B cell (primary cell): ENCODE measurements around the gene SLCO2B1. TPM values are rescaled to one million over a fixed set of nuclear protein-coding genes. Genes with fewer than 3 reads are reported as not detected.

Experiments used
- ATAC-seq: fragments of 200-7000 bp; cut with Tn5 transposase; one replicate; pipeline ENCODE4 v1.10.0; 2021; ENCODE audit warnings: low read depth, mild to moderate bottlenecking, moderate number of reproducible peaks, moderate library complexity
- CTCF ChIA-PET: fragments of 350-600 bp; sonication (Branson Sonifier 250); formaldehyde crosslinking; loops from one replicate; lab custom pipeline; 2021; ENCODE audit warnings: antibody characterized with exemption, inconsistent platforms; lab: Charles Lee
- POLR2A ChIA-PET: fragments of 350-600 bp; sonication (Branson Sonifier 250); formaldehyde crosslinking; loops from one replicate; lab custom pipeline; 2021; ENCODE audit warnings: antibody characterized with exemption; lab: Charles Lee
- DNase-seq: peaks from one replicate; pipeline ENCODE4 v3.0.0; 2013
- H2AFZ ChIP-seq: 2 replicates; pipeline ENCODE4 v1.6.1; 2012; ENCODE audit warnings: mild to moderate bottlenecking, low read depth, low read length; ENCODE audit not compliant: insufficient read depth, poor library complexity, severe bottlenecking
- H3K27ac ChIP-seq, 2 donors: 1 replicate in 1 of 2; 2 replicates in 1 of 2; pipeline ENCODE4 v1.5.1; 2012 to 2013; ENCODE audit warnings: low read length in 2 of 2, mild to moderate bottlenecking in 2 of 2, moderate library complexity in 1 of 2
- H3K27me3 ChIP-seq, 4 experiments: fragments of 200-600 bp in 1 of 4; sonication (generic) in 1 of 4; replicated peaks in 1 of 4; 1 replicate in 2 of 4; 2 replicates in 2 of 4; pipeline versions ENCODE4 v1.6.1 to v1.7.0; 2013 to 2016; ENCODE audit warnings: low read length in 3 of 4, mild to moderate bottlenecking in 2 of 4, mixed read lengths in 1 of 4, moderate library complexity in 1 of 4; ENCODE audit not compliant: insufficient read depth in 4 of 4, control insufficient read depth in 3 of 4; ENCODE audit errors: control extremely low read depth in 1 of 4
- H3K36me3 ChIP-seq, 2 experiments: replicated peaks in 1 of 2; 1 replicate in 1 of 2; 2 replicates in 1 of 2; pipeline versions ENCODE4 v1.6.1 to v1.7.1; 2013; ENCODE audit warnings: low read length in 1 of 2; ENCODE audit not compliant: insufficient read depth in 2 of 2, control insufficient read depth in 1 of 2; ENCODE audit errors: control extremely low read depth in 1 of 2, extremely low read depth in 1 of 2
- H3K4me1 ChIP-seq, 2 donors: fragments of 200-600 bp in 1 of 2; sonication (generic) in 1 of 2; 1 replicate in 1 of 2; 2 replicates in 1 of 2; pipeline versions ENCODE4 v1.5.1 to v1.6.1; 2013 to 2017; ENCODE audit warnings: low read length in 2 of 2; ENCODE audit not compliant: control insufficient read depth in 2 of 2, insufficient read depth in 2 of 2
- H3K4me2 ChIP-seq: replicated peaks from 2 replicates; pipeline ENCODE3; 2012; ENCODE audit warnings: mild to moderate bottlenecking, low read depth, low read length; ENCODE audit not compliant: poor library complexity, severe bottlenecking
- H3K4me3 ChIP-seq, 5 experiments: fragments of 200-600 bp in 1 of 5; sonication (generic) in 1 of 5; 1 replicate in 3 of 5; 2 replicates in 2 of 5; pipeline versions ENCODE4 v1.5.1 to v1.7.0; 2011 to 2016; ENCODE audit warnings: low read length in 4 of 5, mild to moderate bottlenecking in 4 of 5, low read depth in 2 of 5, control low read depth in 1 of 5, moderate library complexity in 1 of 5; ENCODE audit not compliant: insufficient read depth in 1 of 5; ENCODE audit errors: control extremely low read depth in 1 of 5, extremely low read depth in 1 of 5
- H3K79me2 ChIP-seq: fragments of 200-600 bp; sonication (generic); one replicate; pipeline ENCODE4 v1.6.0; 2016; ENCODE audit warnings: low read length; ENCODE audit not compliant: control insufficient read depth, insufficient read depth
- H3K9ac ChIP-seq: fragments of 200-600 bp; sonication (generic); 2 replicates; pipeline ENCODE4 v1.6.1; 2017; ENCODE audit warnings: mild to moderate bottlenecking, low read length, moderate library complexity
- H3K9me3 ChIP-seq, 3 donors: one replicate each; pipeline versions ENCODE4 v1.6.1 to v1.7.1; 2013; ENCODE audit warnings: low read length in 2 of 3; ENCODE audit not compliant: control insufficient read depth in 2 of 3, insufficient read depth in 1 of 3; ENCODE audit errors: control extremely low read depth in 1 of 3
- H4K20me1 ChIP-seq: 2 replicates; pipeline ENCODE4 v1.6.0; 2012; ENCODE audit warnings: mild to moderate bottlenecking, low read length; ENCODE audit not compliant: insufficient read depth, control insufficient read depth, poor library complexity, severe bottlenecking
- H3K27ac Mint-ChIP-seq: one replicate; pipeline ENCODE4 v1.8.0; 2021; ENCODE audit warnings: mixed read lengths
- H3K27me3 Mint-ChIP-seq: one replicate; pipeline ENCODE4 v1.8.0; 2021; ENCODE audit warnings: mixed read lengths
- H3K4me1 Mint-ChIP-seq: one replicate; pipeline ENCODE4 v1.8.0; 2021; ENCODE audit warnings: mixed read lengths
- H3K4me3 Mint-ChIP-seq: one replicate; pipeline ENCODE4 v1.8.0; 2021; ENCODE audit warnings: mixed read lengths
- H3K9me3 Mint-ChIP-seq: one replicate; pipeline ENCODE4 v1.8.0; 2022; ENCODE audit warnings: mixed read lengths; ENCODE audit not compliant: insufficient read depth
- CTCF ChIP-seq: fragments of 200-600 bp; IDR thresholded peaks from one replicate; pipeline ENCODE4 v1.8.0; 2022; ENCODE audit warnings: antibody characterized with exemption, mild to moderate bottlenecking
- EZH2 ChIP-seq: IDR thresholded peaks from 2 replicates; pipeline ENCODE4 v1.6.1; 2012; ENCODE audit warnings: borderline replicate concordance, low read depth, mild to moderate bottlenecking, moderate library complexity, low read length; ENCODE audit not compliant: insufficient read depth, poor library complexity, severe bottlenecking
- WGBS: methylation state at CpG from one replicate; pipeline ENCODE4 v1.1.5; 2013; ENCODE audit warnings: missing lambda C conversion rate; ENCODE audit not compliant: insufficient coverage; 5-methylcytosine and 5-hydroxymethylcytosine counted together
- intact Hi-C: fragments of 100-400 bp; cut with micrococcal nuclease; formaldehyde crosslinking; loops from one replicate; pipeline ENCODE4 v1.10.0; 2022
- polyA plus RNA-seq: library from polyadenylated mRNA; depleted of rRNA; stranded (reverse); fragments of >200 nt; gene quantifications from 2 replicates; pipeline ENCODE4 v1.2.3, GENCODE V29; 2012
- total RNA-seq, 2 donors: library from RNA; stranded (reverse); fragments of 120-200 nt in 1 of 2; gene quantifications; 1 replicate in 1 of 2; 2 replicates in 1 of 2; pipeline versions ENCODE4 v1.2.3 to v1.2.4, GENCODE V29; 2013 to 2022

The SLCO2B1 gene
- total and polyA plus RNA-seq, 2 donors (not counting 1 experiment from before 2014, with no cell fraction given), result 1.2 TPM; not detected in 1

GRCh38 chr11:75194147-75194546, 43.2 kb downstream of the SLCO2B1 start:
- H3K4me3 ChIP-seq, result no peak overlapping the region
- no peaks in the 10 kb centered on the region for H3K4me1 ChIP-seq
- no peaks in the 10 kb centered on the region for H4K20me1 ChIP-seq
- ChIA-PET POLR2A (no interaction called here), CTCF (interaction anchor here (1.7 kb wide), 1 partner anchor 11 kb away, joined by 5 read pairs; no protein-coding TSS in a partner anchor)
- Mint-ChIP-seq H3K4me3 (no peak overlapping the region), H3K27ac (no peak overlapping the region), H3K4me1 (no peaks in the 10 kb centered on the region), H3K9me3 (no peaks in the 10 kb centered on the region), H3K27me3 (peaks cover 4% of the 10 kb centered on the region)
- H3K4me2 ChIP-seq, result no peak overlapping the region
- no peak overlapping the region for H3K9ac ChIP-seq
- H3K36me3 ChIP-seq, result no peaks in the 10 kb centered on the region
- H2AFZ ChIP-seq, result no peak overlapping the region
- ATAC-seq, result no peak
- H3K79me2 ChIP-seq, result no peaks in the 10 kb centered on the region
- no peak overlapping the region for H3K27ac ChIP-seq
- H3K27me3 ChIP-seq, result no peaks in the 10 kb centered on the region
- no peak for DNase-seq
- no peak for TF ChIP-seq EZH2
- TF ChIP-seq CTCF, result no peak
- no peaks in the 10 kb centered on the region for H3K9me3 ChIP-seq
- intact Hi-C loops, result no loop called here
- 66% methylated on average over 4 of the region's 5 CpGs for WGBS

GRCh38 chr11:75195167-75195962, 44.5 kb downstream of the SLCO2B1 start:
- Histone ChIP-seq H3K79me2 (no peaks in the 10 kb centered on the region), H3K9me3 (no peaks in the 10 kb centered on the region), H3K4me1 (no peaks in the 10 kb centered on the region), H2AFZ (no peak overlapping the region), H3K9ac (no peak overlapping the region), H3K36me3 (no peaks in the 10 kb centered on the region), H3K4me3 (no peak overlapping the region), H3K27ac (no peak overlapping the region), H3K4me2 (no peak overlapping the region), H4K20me1 (no peaks in the 10 kb centered on the region), H3K27me3 (no peaks in the 10 kb centered on the region)
- no peak overlapping the region for H3K27ac Mint-ChIP-seq
- H3K4me1 Mint-ChIP-seq, result no peaks in the 10 kb centered on the region
- intact Hi-C loops, result no loop called here
- no peaks in the 10 kb centered on the region for H3K9me3 Mint-ChIP-seq
- no peak overlapping the region for H3K4me3 Mint-ChIP-seq
- ATAC-seq, result no peak
- H3K27me3 Mint-ChIP-seq, result peaks cover 4% of the 10 kb centered on the region
- no peak for DNase-seq
- ChIA-PET POLR2A (no interaction called here), CTCF (interaction anchor here (0.7 to 1.7 kb wide), 3 partner anchors 10 to 55 kb away, joined by 3 to 5 read pairs (median 3); no protein-coding TSS in a partner anchor)
- TF ChIP-seq EZH2 (no peak), CTCF (no peak)
- WGBS, result 92% methylated on average over 4 of the region's 7 CpGs
